Measurements from ENCODE around the gene LSG1.

The LSG1 gene

DNA sequence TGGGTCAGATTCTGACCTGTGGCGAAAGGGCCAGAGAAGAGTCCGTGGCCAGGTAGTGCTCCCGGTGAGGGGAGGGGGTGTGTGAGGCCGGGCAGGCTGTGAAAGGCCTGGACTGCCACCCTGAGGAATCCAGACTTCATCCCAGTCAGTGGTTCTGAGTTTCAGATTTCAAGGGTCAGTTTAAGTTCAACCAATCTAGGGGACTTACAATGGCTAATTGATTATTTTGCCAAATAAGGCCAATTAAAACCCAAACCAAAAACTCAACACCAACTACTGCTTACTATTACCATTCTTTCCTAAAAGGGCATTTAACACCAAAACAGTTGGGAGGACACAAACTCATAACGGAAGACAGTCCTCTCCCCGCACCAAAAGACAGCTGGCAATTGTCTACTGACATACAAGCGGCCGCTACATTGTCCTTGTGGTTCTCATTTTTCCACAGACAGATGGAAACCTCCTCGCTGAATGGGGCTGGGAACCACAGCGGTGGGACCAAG, 69.3 kb downstream of the LSG1 start:
- H3K9me3 Mint-ChIP-seq = no peaks in the 10 kb centered on the region
- DNase-seq (ENCODE audit: low spot score in 2 of 2) (no peak), ATAC-seq (no peak)
- H3K27ac Mint-ChIP-seq = no peak overlapping the region
- H3K4me3 Mint-ChIP-seq = no peak overlapping the region
- no peaks in the 10 kb centered on the region for H3K4me1 Mint-ChIP-seq
- no peaks in the 10 kb centered on the region for H3K36me3 Mint-ChIP-seq

DNA sequence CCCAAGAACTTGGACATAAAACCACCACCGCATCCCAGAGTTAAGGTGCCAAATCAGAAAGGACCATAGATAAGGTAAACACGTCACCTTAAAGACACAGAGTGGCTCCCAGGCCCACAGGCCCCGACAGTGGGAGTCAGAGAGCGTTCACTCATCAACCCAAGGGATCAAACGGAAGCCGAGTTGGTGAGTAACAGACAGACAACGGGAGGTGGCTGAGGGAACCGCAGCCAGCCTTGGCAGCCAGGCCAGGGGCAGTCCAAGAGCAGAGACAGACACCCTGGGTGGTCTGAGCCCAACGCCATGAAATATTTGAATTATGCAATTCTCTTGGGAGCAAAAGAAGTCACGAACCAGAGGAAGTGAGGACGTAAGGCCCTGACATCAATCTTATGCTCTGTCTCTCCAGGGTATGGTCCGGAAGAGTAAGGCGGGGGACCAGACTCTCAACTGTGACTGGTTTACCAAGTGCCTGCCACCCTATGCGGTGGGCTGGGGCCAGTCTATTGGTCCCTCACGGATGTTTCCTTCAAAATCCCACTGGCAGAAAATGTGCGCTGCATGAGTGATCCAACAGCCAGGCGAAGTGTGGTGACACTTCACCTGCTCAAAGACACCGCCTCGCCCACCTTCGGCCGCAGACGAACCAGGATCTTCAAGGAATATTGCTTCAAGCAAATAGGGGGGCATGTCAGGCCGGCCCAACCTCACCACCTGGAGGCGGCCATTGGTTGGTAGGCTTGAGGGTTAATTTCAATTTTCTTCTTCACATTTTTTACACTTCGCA, 73.0 kb downstream of the LSG1 start:
- ATAC-seq (no peak), DNase-seq (ENCODE audit: low spot score in 2 of 2) (no peak)
- H3K9me3 Mint-ChIP-seq = no peaks in the 10 kb centered on the region
- H3K27ac Mint-ChIP-seq = no peak overlapping the region
- no peaks in the 10 kb centered on the region for H3K36me3 Mint-ChIP-seq
- H3K4me3 Mint-ChIP-seq = no peak overlapping the region
- peaks cover 4% of the 10 kb centered on the region for H3K4me1 Mint-ChIP-seq

DNA sequence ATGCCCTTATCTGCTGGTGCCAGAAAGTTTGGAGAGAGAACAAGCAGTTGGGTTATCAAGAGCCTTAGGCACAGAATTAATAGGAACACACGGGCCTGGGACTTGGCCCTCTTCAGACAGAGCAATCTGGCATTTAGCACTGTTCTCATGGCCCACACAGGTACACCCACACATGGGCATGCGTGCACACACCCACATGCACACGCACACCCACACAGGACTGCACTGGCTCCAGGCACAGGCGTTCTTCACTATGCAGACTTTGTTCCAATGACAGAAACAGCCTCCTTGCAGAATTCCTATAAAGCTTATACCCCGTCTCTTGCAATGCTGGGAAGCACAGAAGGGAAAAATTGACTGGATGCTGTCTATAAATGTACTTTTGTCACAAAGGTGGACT, 75.1 kb downstream of the LSG1 start:
- ATAC-seq (no peak), DNase-seq (ENCODE audit: low spot score in 2 of 2) (no peak)
- no peak overlapping the region for H3K27ac Mint-ChIP-seq
- no peaks in the 10 kb centered on the region for H3K36me3 Mint-ChIP-seq
- H3K4me1 Mint-ChIP-seq = peaks cover 4% of the 10 kb centered on the region
- H3K9me3 Mint-ChIP-seq = no peaks in the 10 kb centered on the region
- H3K4me3 Mint-ChIP-seq = no peak overlapping the region

DNA sequence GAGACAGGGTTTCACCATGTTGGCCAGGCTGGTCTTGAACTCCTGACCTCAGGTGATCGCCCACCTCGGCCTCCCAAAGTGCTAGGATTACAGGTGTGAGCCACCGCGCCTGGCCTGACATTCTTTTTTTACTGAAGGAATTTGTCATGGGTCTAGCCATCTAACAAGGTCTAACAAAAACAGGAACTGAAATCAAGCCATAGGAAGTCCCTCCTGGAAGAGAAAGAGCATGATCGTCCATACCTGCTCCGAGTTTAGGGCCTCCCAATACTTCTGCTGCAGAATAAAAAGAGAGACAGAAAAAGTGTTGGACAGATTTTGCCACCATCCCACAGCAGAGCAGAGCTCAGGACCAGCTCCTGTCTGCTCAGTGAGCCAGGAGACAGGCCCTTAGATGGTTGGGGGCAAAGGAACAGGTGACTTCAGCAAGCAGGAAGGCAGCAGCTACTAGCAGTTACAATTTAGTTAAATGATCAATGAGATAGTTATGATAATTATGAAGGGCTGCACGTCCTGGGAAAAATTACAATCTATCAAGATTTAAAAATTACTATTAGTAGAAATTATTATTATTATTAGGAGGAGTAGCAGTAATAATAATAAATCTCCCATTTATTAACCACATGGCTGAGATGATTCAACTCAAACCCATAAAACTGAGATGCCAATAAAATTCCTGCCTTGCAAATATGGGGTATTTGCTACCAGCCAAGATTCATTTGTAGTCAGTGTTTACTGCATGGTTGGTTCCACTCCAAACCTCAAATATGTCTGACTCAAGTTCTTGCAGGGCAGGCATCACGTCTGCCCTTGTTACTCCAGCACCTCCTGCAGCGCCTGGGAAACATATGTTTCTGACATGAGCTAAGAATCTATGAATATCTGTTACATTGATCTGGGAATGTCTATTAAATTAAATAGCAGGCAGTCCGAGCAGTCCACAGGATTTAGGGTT, 78.9 kb downstream of the LSG1 start:
- DNase-seq (ENCODE audit: low spot score in 2 of 2) (no peak), ATAC-seq (no peak)
- Mint-ChIP-seq H3K4me3 (no peak overlapping the region), H3K4me1 (peaks cover 4% of the 10 kb centered on the region), H3K27ac (no peak overlapping the region), H3K36me3 (no peaks in the 10 kb centered on the region), H3K9me3 (no peaks in the 10 kb centered on the region)

All from stimulated activated effector memory CD8-positive, alpha-beta T cell treated with anti-CD3 and anti-CD28 coated beads, Interleukin-12 subunit alpha, Interleukin-12 subunit beta, amount 100 ng/mL, for 72 hours (primary cell).